A549 (cell line): ENCODE measurements around the gene FCHO2. TPM values are rescaled to one million over a fixed set of nuclear protein-coding genes. Genes with fewer than 3 reads are reported as not detected.
A peak's percentile ranks its signal among the peaks of the same experiment; 100 is the strongest.
"Not testable (repeated sequence)": the region's sequence is repeated elsewhere in the genome, so short reads cannot be mapped to it uniquely, and the experiment has no call there.

Experiments
- ATAC-seq, 2 experiments: fragments of 200-7000 bp in 1 of 2; fragments of >200 bp in 1 of 2; cut with Nextera tagmentation in 1 of 2; cut with Tn5 transposase in 1 of 2; 3 replicates each; pipeline versions ENCODE4 v1.8.0 to v1.9.1; 2018 to 2020; ENCODE audit warnings: mild to moderate bottlenecking in 1 of 2, moderate library complexity in 1 of 2
- CTCF ChIA-PET: fragments of 300-600 bp; sonication (Branson Sonifier 250); formaldehyde crosslinking; extraction: SDS; loops from one replicate; lab custom pipeline; 2021; ENCODE audit warnings: antibody characterized with exemption, inconsistent platforms; lab: Yijun Ruan, JAX
- POLR2A ChIA-PET: fragments of 350-600 bp; formaldehyde crosslinking; extraction: SDS; loops from one replicate; lab custom pipeline; 2021; ENCODE audit warnings: antibody characterized with exemption, inconsistent platforms; lab: Yijun Ruan, JAX
- DNase-seq, 2 experiments: peaks; one replicate each; pipeline versions ENCODE4 v3.0.0 to v3.0.0-alpha.2; 2011 to 2016; ENCODE audit warnings: low read depth in 1 of 2, low spot score in 1 of 2
- FAIRE-seq: peaks from 2 replicates; lab custom pipeline; 2011; peaks lifted over from hg19 to GRCh38; lab: Jason Lieb, UNC
- H3K27ac ChIP-seq, 2 experiments: fragments of >200 bp; sonication (Bioruptor Twin); formaldehyde crosslinking; 3 replicates each; pipeline ENCODE4 v1.5.1; 2016 to 2017
- H3K4me1 ChIP-seq: fragments of >200 bp; sonication (Bioruptor Twin); formaldehyde crosslinking; 3 replicates; pipeline ENCODE4 v1.6.1; 2016
- H3K4me2 ChIP-seq: fragments of >200 bp; sonication (Bioruptor Twin); formaldehyde crosslinking; 3 replicates; pipeline ENCODE4 v1.6.1; 2016
- H3K4me3 ChIP-seq: fragments of >200 bp; sonication (Bioruptor Twin); formaldehyde crosslinking; 3 replicates; pipeline ENCODE4 v1.5.1; 2016
- H3K9me3 ChIP-seq: fragments of >200 bp; sonication (Bioruptor Twin); formaldehyde crosslinking; 3 replicates; pipeline ENCODE4 v1.6.1; 2016
- CHD4 ChIP-seq: fragments of 200-600 bp; sonication (generic); IDR thresholded peaks from 2 replicates; pipeline ENCODE4 v1.6.1; 2016; ENCODE audit warnings: antibody characterized with exemption, mild to moderate bottlenecking, borderline replicate concordance
- EHF ChIP-seq: fragments of 250-450 bp; sonication (Bioruptor Pico); IDR thresholded peaks from 2 replicates; pipeline ENCODE4 v1.5.0; 2020; ENCODE audit warnings: mild to moderate bottlenecking
- ELK1 ChIP-seq: fragments of 150-350 bp; IDR thresholded peaks from 2 replicates; pipeline ENCODE4 v1.6.1; 2014; ENCODE audit warnings: low read depth, mild to moderate bottlenecking, low read length
- EP300 ChIP-seq, 2 experiments: fragments of >200 bp; sonication (Bioruptor Twin); formaldehyde crosslinking; IDR thresholded peaks; 2 replicates in 1 of 2; 3 replicates in 1 of 2; pipeline ENCODE4 v1.6.1; 2016 to 2017
- FOSB ChIP-seq: fragments of 250-450 bp; sonication (Bioruptor Pico); IDR thresholded peaks from 2 replicates; pipeline ENCODE4 v1.5.0; 2020; ENCODE audit warnings: mild to moderate bottlenecking, moderate library complexity
- FOSL2 ChIP-seq, 2 experiments: fragments of 450-650 bp in 1 of 2; fragments of >200 bp in 1 of 2; sonication (Bioruptor Twin) in 1 of 2; formaldehyde crosslinking; IDR thresholded peaks; 2 replicates each; pipeline versions ENCODE4 v1.5.0 to v1.6.1; 2016 to 2020; ENCODE audit warnings: mild to moderate bottlenecking in 1 of 2, moderate library complexity in 1 of 2
- FOXS1 ChIP-seq: fragments of 250-450 bp; sonication (Bioruptor Pico); IDR thresholded peaks from 2 replicates; pipeline ENCODE4 v1.5.0; 2020; ENCODE audit warnings: mild to moderate bottlenecking, moderate library complexity
- HMGXB4 ChIP-seq: fragments of 250-450 bp; sonication (Bioruptor Pico); IDR thresholded peaks from 2 replicates; pipeline ENCODE4 v1.5.0; 2021; ENCODE audit warnings: mild to moderate bottlenecking, moderate library complexity, borderline replicate concordance
- JUN ChIP-seq, 2 experiments: fragments of >200 bp; sonication (Bioruptor Twin); formaldehyde crosslinking; IDR thresholded peaks; 2 replicates in 1 of 2; 3 replicates in 1 of 2; pipeline ENCODE4 v1.6.1; 2016 to 2017
- KDM5A ChIP-seq: fragments of 200-600 bp; sonication (generic); IDR thresholded peaks from 2 replicates; pipeline ENCODE4 v1.6.1; 2016; ENCODE audit warnings: antibody characterized with exemption, mild to moderate bottlenecking
- MAFK ChIP-seq: fragments of 450-650 bp; IDR thresholded peaks from 2 replicates; pipeline ENCODE4 v1.6.1; 2014; ENCODE audit not compliant: partially characterized antibody
- MAZ ChIP-seq: fragments of 150-350 bp; IDR thresholded peaks from 2 replicates; pipeline ENCODE4 v1.6.1; 2014; ENCODE audit warnings: antibody characterized with exemption, low read depth, low read length, borderline replicate concordance
- MYC ChIP-seq: IDR thresholded peaks from 2 replicates; pipeline ENCODE4 v1.6.1; 2012; ENCODE audit warnings: mild to moderate bottlenecking, inconsistent platforms, low read length, improper control_type of control experiment, borderline replicate concordance
- NR3C1 ChIP-seq: fragments of >200 bp; sonication (Bioruptor Twin); formaldehyde crosslinking; IDR thresholded peaks from 3 replicates; pipeline ENCODE4 v1.6.1; 2017
- POLR2AphosphoS2 ChIP-seq: conservative IDR thresholded peaks from 2 replicates; pipeline ENCODE4 v1.6.1; 2012; ENCODE audit warnings: low read length, improper control_type of control experiment, inconsistent platforms
- RFX5 ChIP-seq: fragments of 450-650 bp; IDR thresholded peaks from 2 replicates; pipeline ENCODE4 v1.7.1; 2014; ENCODE audit warnings: antibody characterized with exemption, mild to moderate bottlenecking, moderate library complexity
- SREBF2 ChIP-seq: fragments of 450-650 bp; IDR thresholded peaks from 2 replicates; pipeline ENCODE4 v1.6.1; 2014; ENCODE audit warnings: mild to moderate bottlenecking, moderate library complexity
- TFCP2L1 ChIP-seq: fragments of 250-450 bp; sonication (Bioruptor Pico); IDR thresholded peaks from 2 replicates; pipeline ENCODE4 v1.5.0; 2021; ENCODE audit warnings: mild to moderate bottlenecking
- ZFP36 ChIP-seq: fragments of 450-650 bp; IDR thresholded peaks from 2 replicates; pipeline ENCODE4 v1.6.1; 2014; ENCODE audit warnings: borderline replicate concordance; ENCODE audit not compliant: partially characterized antibody
- whole genome bisulfite sequencing: methylation state at CpG from one replicate; pipeline ENCODE4 v1.1.6; 2017; ENCODE audit errors: missing lambda C conversion rate; 5-methylcytosine and 5-hydroxymethylcytosine counted together
- polyA plus RNA-seq, 4 experiments: library from polyadenylated mRNA; depleted of rRNA in 3 of 4; stranded (reverse); fragments of >200 nt; fragmentation: RNase III in 1 of 4; extraction: RNeasy Plus Mini Kit Qiagen cat#74134 plus additional on column Dnase treatment in 1 of 4; gene quantifications; 2 replicates in 3 of 4; 3 replicates in 1 of 4; pipeline ENCODE4 v1.2.3, GENCODE V29; 2011 to 2017
- TF ChIP-seq, protein P1 (sequence below): fragments of 200-600 bp; sonication (generic); IDR thresholded peaks from 2 replicates; pipeline ENCODE4 v1.6.1; 2016; ENCODE audit warnings: antibody characterized with exemption, mild to moderate bottlenecking, moderate library complexity

Gene FCHO2
- polyA plus RNA-seq, 2 of the 4 experiments (the other 2 are of a cell fraction) = 9.1 to 14.9 TPM

DNA sequence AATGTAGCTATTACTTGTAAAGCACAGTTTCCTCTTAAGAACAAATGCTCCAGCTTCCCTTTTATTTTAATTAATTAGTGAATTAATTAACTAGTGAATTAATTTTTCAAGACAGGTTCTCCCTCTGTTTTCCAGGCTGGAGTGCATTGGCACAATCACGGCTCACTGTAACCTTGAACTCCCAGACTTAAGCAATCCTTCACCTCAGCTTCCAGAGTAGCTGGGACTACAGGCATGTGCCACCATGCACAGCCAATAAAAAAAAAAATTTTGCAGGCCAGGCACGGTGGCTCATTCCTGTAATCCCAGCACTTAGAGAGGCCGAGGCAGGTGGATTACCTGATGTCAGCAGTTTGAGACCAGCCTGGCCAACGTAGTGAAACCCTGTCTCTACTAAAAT, 44.1 kb downstream of the FCHO2 start:
- WGBS = 93% methylated on average over 4 of the region's 4 CpGs
- POLR2A ChIA-PET = interaction anchor here (0.7 kb wide), 1 partner anchor 9 kb away, joined by 3 read pairs; no protein-coding TSS in a partner anchor
- Histone ChIP-seq H3K27ac (no peak overlapping the region), H3K9me3 (no peaks in the 10 kb centered on the region), H3K4me3 (no peak overlapping the region), H3K4me2 (no peak overlapping the region), H3K4me1 (no peaks in the 10 kb centered on the region)
- TF ChIP-seq MAZ = no peak
- TF ChIP-seq MAFK = peak; percentile 19
- no peak for FAIRE-seq
- no peak for ATAC-seq
- no peak for DNase-seq
- CTCF ChIA-PET = interaction anchor here (0.7 to 1.8 kb wide), 2 partner anchors 44 to 634 kb away, joined by 4 to 5 read pairs; partner anchors contain the start of gene FCHO2

DNA sequence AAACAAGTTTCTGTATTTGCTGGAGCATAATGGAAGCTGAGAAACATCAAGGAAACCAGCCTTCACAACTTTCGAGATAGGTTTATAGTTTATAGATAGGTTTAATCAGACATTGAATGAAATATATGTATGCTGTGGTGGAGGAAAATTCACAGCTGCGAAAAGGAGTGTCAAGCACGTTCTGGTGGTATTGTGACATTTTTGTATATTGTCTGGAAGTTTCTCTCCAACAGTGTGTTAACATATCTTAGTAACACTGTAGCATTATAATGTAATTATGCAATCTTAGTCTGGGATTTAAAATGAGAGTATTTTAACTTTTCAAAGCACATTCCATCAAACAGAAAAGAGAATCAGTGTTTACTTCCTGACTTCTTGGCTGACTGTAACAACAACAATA, 50.0 kb downstream of the FCHO2 start:
- Histone ChIP-seq H3K4me3 (no peak overlapping the region), H3K4me2 (no peak overlapping the region), H3K4me1 (no peaks in the 10 kb centered on the region), H3K27ac (no peak overlapping the region), H3K9me3 (no peaks in the 10 kb centered on the region)
- CTCF ChIA-PET = interaction anchor here (1.7 kb wide), 1 partner anchor 12 kb away, joined by 4 read pairs; no protein-coding TSS in a partner anchor
- WGBS = 89% methylated on average over 3 of the region's 3 CpGs
- POLR2A ChIA-PET = no interaction called here
- DNase-seq = no peak
- TF ChIP-seq JUN (IDR thresholded peaks at IDR 0.05) (no peak), FOXS1 (CRISPR knock-in tag) (no peak), MYC (no peak), ZFP36 (no peak), SREBF2 (no peak)
- no peak for FAIRE-seq
- no peak for ATAC-seq

- ChIA-PET CTCF (no interaction called here), POLR2A (no interaction called here)
- no peaks in the 10 kb centered on the region for H3K9me3 ChIP-seq
- WGBS = 93% methylated on average over 4 of the region's 4 CpGs
- no peak for FAIRE-seq
- H3K27ac ChIP-seq = no peak overlapping the region
- ATAC-seq = no peak
- DNase-seq = no peak
- H3K4me1 ChIP-seq = no peaks in the 10 kb centered on the region
- no peak overlapping the region for H3K4me3 ChIP-seq
- TF ChIP-seq FOSB (CRISPR knock-in tag) (no peak), RFX5 (no peak), ELK1 (no peak), POLR2AphosphoS2 (no peak), EP300 (IDR thresholded peaks at IDR 0.05) (no peak), KDM5A (no peak), FOSL2 (IDR thresholded peaks at IDR 0.05) (no peak), FOSL2 (CRISPR knock-in tag; IDR thresholded peaks at IDR 0.05) (no peak), CHD4 (no peak), MAZ (no peak), FOXS1 (CRISPR knock-in tag) (no peak), JUN (IDR thresholded peaks at IDR 0.05) (no peak)
- H3K4me2 ChIP-seq = no peak overlapping the region
Observed at GRCh38 chr5:73007051-73007450, 51.2 kb downstream of the FCHO2 start.

- ChIA-PET POLR2A (interaction anchor here (0.5 kb wide), 1 partner anchor 9 kb away, joined by 3 read pairs; no protein-coding TSS in a partner anchor), CTCF (no interaction called here)
- Histone ChIP-seq H3K4me1 (no peaks in the 10 kb centered on the region), H3K4me2 (no peak overlapping the region), H3K9me3 (no peaks in the 10 kb centered on the region), H3K27ac (no peak overlapping the region), H3K4me3 (no peak overlapping the region)
- no peak for TF ChIP-seq RFX5
- TF ChIP-seq, protein P1, sequence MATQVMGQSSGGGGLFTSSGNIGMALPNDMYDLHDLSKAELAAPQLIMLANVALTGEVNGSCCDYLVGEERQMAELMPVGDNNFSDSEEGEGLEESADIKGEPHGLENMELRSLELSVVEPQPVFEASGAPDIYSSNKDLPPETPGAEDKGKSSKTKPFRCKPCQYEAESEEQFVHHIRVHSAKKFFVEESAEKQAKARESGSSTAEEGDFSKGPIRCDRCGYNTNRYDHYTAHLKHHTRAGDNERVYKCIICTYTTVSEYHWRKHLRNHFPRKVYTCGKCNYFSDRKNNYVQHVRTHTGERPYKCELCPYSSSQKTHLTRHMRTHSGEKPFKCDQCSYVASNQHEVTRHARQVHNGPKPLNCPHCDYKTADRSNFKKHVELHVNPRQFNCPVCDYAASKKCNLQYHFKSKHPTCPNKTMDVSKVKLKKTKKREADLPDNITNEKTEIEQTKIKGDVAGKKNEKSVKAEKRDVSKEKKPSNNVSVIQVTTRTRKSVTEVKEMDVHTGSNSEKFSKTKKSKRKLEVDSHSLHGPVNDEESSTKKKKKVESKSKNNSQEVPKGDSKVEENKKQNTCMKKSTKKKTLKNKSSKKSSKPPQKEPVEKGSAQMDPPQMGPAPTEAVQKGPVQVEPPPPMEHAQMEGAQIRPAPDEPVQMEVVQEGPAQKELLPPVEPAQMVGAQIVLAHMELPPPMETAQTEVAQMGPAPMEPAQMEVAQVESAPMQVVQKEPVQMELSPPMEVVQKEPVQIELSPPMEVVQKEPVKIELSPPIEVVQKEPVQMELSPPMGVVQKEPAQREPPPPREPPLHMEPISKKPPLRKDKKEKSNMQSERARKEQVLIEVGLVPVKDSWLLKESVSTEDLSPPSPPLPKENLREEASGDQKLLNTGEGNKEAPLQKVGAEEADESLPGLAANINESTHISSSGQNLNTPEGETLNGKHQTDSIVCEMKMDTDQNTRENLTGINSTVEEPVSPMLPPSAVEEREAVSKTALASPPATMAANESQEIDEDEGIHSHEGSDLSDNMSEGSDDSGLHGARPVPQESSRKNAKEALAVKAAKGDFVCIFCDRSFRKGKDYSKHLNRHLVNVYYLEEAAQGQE = no peak
- no peak for TF ChIP-seq HMGXB4 (CRISPR knock-in tag)
- TF ChIP-seq EHF (CRISPR knock-in tag) = no peak
- TF ChIP-seq NR3C1 = no peak
- TF ChIP-seq TFCP2L1 (CRISPR knock-in tag) = no peak
- WGBS = 85% methylated on average over 1 of the region's 1 CpG
- DNase-seq = no peak
- FAIRE-seq = no peak
- no peak for ATAC-seq
Observed at GRCh38 chr5:73008831-73009230, 53.0 kb downstream of the FCHO2 start.

GRCh38 chr5:73011612-73012011, 55.8 kb downstream of the FCHO2 start:
- H3K4me2 ChIP-seq, FAIRE-seq, H3K4me3 ChIP-seq, ATAC-seq, H3K4me1 ChIP-seq, POLR2A ChIA-PET, H3K9me3 ChIP-seq, H3K27ac ChIP-seq, DNase-seq: not testable (repeated sequence)
- CTCF ChIA-PET = interaction anchor here (1.0 to 1.5 kb wide), 2 partner anchors 9 to 190 kb away, joined by 3 to 4 read pairs; no protein-coding TSS in a partner anchor
- 95% methylated on average over 9 of the region's 9 CpGs for WGBS
